NCI-H128 (cell line): Measurements from ENCODE around the gene SH3YL1.

Experiments
- DNase-seq: peaks from one replicate; lab custom pipeline; 2025; ENCODE audit not compliant: unreplicated experiment; lab: John Stamatoyannopoulos, UW

SH3YL1 gene

DNA sequence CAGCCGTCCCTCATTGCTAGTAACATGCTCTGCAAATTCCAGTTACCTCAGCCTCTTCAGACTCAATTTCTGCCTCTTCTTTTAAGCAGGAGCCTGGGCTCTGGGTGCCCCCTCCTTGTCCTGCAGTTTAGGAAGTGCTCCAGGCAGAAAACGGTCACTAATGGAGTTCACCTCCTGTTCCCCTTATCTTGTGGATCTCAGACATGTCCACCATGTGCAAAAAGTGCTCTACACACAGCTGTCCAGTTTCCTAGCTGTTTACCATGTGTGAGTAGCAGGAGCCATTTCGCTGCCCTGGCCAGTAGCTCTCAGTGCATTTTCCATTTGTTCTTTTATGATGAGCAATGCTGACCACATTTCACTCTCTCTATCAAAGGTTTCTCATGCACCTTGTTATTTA, 4.9 kb downstream of the SH3YL1 start:
- no peak for DNase-seq

- DNase-seq: no peak
Observed at GRCh38 chr2:257842-258241, 6.0 kb downstream of the SH3YL1 start.

DNA sequence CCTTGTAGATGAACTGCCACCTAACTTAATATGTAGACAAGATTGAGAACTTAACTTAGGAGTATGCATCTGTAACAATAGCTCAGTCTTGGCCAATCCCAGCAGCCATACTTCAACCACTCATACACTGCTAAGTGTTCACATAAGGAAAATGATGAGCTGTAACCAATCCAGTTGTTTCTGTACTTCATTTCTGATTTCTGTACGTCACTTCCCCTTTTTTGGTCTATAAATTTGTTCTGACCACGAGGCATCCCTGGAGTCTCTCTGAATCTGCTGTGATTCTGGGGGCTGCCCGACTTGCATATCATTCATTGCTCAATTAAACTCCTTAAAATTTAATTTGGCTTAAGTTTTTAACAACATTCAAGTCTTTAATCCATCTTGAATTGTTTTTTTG, 6.4 kb downstream of the SH3YL1 start:
- no peak for DNase-seq

DNA sequence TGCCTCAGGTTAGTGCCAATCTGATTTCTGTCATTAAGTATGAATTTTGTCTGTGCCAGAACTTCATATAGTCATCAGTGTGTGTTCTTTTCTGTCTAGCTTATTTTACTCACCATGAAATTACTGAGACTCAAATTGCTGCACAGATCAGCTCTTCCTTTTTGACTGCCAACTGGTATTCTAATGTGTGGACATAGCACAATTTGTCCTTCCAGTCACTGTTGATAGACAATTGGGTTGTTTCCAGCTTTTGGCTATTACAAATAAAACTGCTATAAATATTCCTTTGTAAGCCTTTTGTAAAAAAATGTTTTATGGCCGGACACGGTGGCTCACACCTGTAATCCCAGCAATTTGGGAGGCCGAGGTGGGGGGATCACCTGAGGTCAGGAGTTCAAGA, 7.7 kb downstream of the SH3YL1 start:
- DNase-seq: no peak

DNA sequence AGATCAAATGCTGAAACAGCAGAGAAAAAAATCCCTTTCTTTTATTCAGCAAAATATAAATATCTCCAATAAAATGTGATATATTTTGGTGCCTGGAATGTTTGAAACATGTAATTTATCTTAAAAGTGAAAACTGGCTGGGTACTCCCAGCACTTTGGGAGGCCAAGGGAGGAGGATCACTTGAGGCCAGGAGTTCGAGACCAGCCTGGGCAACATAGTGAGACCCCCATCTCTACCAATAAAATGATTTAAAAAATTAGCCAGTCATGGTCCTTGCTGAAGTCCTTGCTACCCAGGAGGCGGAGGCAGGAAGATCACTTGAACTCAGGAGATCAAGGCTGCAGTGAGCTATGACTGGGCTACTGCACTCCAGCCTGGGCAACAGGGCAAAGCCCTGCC, 8.6 kb downstream of the SH3YL1 start:
- DNase-seq: no peak

- DNase-seq: no peak
Observed at GRCh38 chr2:254241-254640, 9.6 kb downstream of the SH3YL1 start.

DNA sequence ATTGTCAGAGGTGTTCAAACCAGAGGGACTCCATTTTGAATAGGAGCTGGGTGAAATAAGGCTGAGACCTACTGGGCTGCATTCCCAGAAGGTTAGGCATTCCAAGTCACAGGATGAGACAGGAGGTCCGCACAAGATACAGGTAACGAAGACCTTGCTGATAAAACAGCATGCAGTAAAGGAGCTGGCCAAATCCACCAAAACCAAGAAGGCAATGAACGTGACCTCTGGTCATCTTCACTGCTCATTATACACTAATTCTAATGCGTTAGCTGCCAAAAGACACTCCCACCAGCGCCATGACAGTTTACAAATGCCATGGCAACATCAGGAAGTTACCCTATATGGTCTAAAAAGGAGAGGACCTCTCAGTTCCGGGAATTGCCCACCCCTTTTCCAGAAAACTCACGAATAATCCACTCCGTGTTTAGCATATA, 10.6 kb downstream of the SH3YL1 start:
- DNase-seq: no peak

DNA sequence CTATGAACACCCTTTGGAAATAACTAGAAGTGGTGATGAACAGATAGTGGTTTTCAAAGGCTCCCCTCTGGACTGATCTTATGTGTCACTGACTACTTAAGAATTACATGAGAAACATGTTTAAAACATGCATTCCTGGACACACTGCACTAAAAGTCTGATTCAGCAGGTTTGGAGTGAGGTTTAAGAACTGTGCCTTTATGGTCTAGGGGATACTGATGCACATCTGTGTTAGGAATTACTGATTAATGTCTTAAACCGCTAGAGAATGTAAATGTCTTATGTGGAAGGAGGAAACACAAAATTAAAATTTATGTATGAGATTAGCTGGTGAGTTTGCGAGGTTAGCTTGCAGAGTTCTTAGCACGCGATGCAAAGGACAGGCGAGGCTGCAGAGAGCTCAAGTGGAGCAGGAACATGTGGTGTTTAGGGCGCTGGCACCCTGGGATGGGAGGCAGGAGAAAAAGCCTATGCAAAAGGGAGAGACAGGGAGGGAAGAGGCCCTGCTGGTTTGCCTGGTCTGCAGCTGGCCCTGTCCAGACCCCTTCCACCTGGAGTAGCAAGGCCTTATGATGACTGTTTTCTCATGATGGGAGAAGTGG, 11.7 kb downstream of the SH3YL1 start:
- DNase-seq: no peak

DNA sequence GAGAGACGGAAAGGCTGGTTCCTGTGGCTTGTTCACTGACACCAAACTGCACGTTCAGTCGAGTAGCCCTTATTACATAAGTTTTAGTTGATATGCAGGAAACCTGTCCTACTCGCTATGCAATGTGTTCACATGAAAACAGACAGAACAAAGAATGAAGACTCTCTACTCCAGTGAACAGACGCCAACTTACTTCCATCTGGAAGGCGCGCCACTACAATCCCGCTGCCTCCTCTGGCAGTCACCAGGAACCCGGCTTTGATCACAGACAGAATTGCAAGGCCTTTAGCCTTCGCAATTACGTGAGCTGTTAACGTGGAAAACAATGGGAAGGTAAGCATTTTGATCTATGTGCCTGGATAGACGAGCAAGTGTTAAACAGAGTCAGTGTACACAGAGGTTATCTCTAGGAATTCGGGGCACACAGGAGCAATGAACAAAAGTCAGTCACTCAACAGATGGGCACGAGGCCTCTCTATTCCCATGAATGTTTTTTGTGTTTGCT, 14.2 kb downstream of the SH3YL1 start:
- DNase-seq: no peak

- DNase-seq: no peak
Observed at GRCh38 chr2:248724-249123, 15.1 kb downstream of the SH3YL1 start.

GRCh38 chr2:246489-247144, 17.2 kb downstream of the SH3YL1 start:
- no peak for DNase-seq

DNA sequence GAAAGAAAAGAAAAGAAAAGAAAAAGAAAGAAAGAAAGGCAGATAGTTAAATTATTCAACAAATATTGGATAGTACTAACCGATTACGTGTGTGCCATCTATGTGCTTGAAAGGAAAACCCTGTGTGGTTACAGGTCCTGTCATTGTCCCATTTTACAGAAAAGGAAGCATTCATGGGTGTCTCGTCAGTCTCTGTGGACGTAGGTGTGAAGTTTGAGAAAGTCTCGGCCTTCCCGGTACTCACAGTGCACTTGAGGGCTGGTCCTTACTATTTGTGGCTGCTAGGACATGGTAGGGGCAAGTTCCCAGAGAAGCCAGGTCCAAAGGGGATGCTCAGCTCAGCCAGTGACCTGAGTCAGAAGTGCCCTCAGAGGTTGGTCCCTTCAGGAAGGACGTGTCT, 19.3 kb downstream of the SH3YL1 start:
- DNase-seq: no peak

GRCh38 chr2:238869-239268, 25.0 kb downstream of the SH3YL1 start:
- no peak for DNase-seq

DNA sequence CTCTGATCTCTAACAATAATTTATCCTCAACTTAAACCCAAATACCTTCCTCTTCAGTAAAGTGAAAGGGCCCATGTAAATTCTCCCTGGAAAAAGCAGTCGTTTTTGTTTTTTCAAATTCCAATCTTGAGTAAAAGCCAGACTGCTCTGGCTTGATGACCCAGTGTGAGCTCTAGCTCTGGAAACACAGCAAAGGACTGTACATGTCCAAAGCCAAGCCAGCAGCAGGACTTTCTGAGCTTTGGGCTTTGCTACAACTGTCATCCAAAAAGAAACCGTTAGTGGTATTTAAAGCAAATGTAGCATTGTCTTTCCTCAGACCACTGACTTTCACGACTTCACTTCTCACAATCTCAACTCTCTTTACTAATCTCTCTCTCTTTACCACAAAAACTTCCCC, 25.4 kb downstream of the SH3YL1 start:
- no peak for DNase-seq

- DNase-seq: no peak
Observed at GRCh38 chr2:237878-238277, 26.0 kb downstream of the SH3YL1 start.

- DNase-seq: no peak
Observed at GRCh38 chr2:236993-237539, 26.8 kb downstream of the SH3YL1 start.

GRCh38 chr2:234421-234820, 29.4 kb downstream of the SH3YL1 start:
- DNase-seq: no peak

GRCh38 chr2:233030-233429, 30.8 kb downstream of the SH3YL1 start:
- no peak for DNase-seq

- DNase-seq: no peak
Observed at GRCh38 chr2:231521-232185, 32.2 kb downstream of the SH3YL1 start.

- no peak for DNase-seq
Observed at GRCh38 chr2:228518-229278, 35.1 kb downstream of the SH3YL1 start.

DNA sequence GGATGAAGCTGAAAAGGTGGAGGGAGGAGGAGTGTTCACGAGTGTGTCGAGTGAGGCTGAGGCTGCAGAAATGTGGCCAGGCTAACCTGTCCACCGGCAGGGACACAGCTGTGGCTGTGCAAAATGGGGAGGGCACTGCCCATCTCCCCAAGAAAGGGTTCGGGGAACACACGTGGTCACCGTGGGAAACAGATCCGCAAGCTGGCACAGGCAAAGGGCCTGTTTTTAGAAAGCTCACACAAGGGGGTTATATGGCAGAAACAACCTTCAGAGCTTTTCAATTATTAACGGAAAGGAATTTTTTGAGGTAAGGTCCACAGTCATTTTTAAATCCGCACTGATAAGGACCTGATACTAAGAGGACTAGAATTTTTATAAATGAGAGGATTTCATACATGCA, 35.7 kb downstream of the SH3YL1 start:
- no peak for DNase-seq
